HepG2 (cell line): Measurements from ENCODE around the gene ABCC3. TPM values are rescaled to one million over a fixed set of nuclear protein-coding genes. Genes with fewer than 3 reads are reported as not detected.

Experiments used
- CEBPB ChIP-seq: IDR thresholded peaks from 2 replicates; pipeline ENCODE4 v1.6.1; 2011; ENCODE audit warnings: low read depth, low read length, improper control_type of control experiment, borderline replicate concordance
- CENPX ChIP-seq: sonication (generic); formaldehyde crosslinking; IDR thresholded peaks from 2 replicates; pipeline ENCODE4 v1.9.0; 2021; ENCODE audit warnings: mild to moderate bottlenecking, missing genetic modification reagents, moderate library complexity
- ELF4 ChIP-seq: sonication (generic); formaldehyde crosslinking; IDR thresholded peaks from 2 replicates; pipeline ENCODE4 v1.5.0; 2020; ENCODE audit warnings: missing genetic modification reagents, mild to moderate bottlenecking, moderate library complexity, borderline replicate concordance
- FOXA3 ChIP-seq: IDR thresholded peaks from 2 replicates; pipeline ENCODE4 v1.6.1; 2016; ENCODE audit warnings: missing genetic modification reagents, missing compliant biosample characterization
- ISX ChIP-seq: sonication (generic); formaldehyde crosslinking; conservative IDR thresholded peaks from 2 replicates; pipeline ENCODE4 v1.5.0; 2020; ENCODE audit warnings: missing genetic modification reagents
- SNRNP70 ChIP-seq: fragments of 200-400 bp; formaldehyde crosslinking; IDR thresholded peaks from 2 replicates; pipeline ENCODE4 v1.6.1; 2017; ENCODE audit warnings: mild to moderate bottlenecking, low read depth, low read length, moderate library complexity
- SP4 ChIP-seq: sonication (generic); formaldehyde crosslinking; IDR thresholded peaks from 2 replicates; pipeline ENCODE4 v1.8.1; 2023; ENCODE audit warnings: mild to moderate bottlenecking, missing genetic modification reagents
- TBX3 ChIP-seq: fragments of 450-650 bp; IDR thresholded peaks from 2 replicates; pipeline ENCODE4 v1.6.1; 2017; ENCODE audit warnings: antibody characterized with exemption, mild to moderate bottlenecking, inconsistent platforms, borderline replicate concordance
- ZFAT ChIP-seq: sonication (generic); formaldehyde crosslinking; conservative IDR thresholded peaks from 2 replicates; pipeline ENCODE4 v1.8.1; 2023; ENCODE audit warnings: missing genetic modification reagents, inconsistent platforms
- ZNF142 ChIP-seq: sonication (generic); formaldehyde crosslinking; IDR thresholded peaks from 2 replicates; pipeline ENCODE4 v1.4.0; 2020; ENCODE audit warnings: missing genetic modification reagents
- ZNF292 ChIP-seq: sonication (generic); formaldehyde crosslinking; IDR thresholded peaks from 2 replicates; pipeline ENCODE4 v1.8.1; 2022; ENCODE audit warnings: mild to moderate bottlenecking, low read depth, missing genetic modification reagents, borderline replicate concordance
- ZNF3 ChIP-seq: IDR thresholded peaks from 2 replicates; pipeline ENCODE4 v1.7.0; 2017; ENCODE audit warnings: inconsistent platforms
- ZNF431 ChIP-seq: sonication (generic); formaldehyde crosslinking; IDR thresholded peaks from 2 replicates; pipeline ENCODE4 v1.9.0; 2022; ENCODE audit warnings: missing genetic modification reagents, low read depth, mild to moderate bottlenecking, borderline replicate concordance
- ZNF501 ChIP-seq: sonication (generic); formaldehyde crosslinking; IDR thresholded peaks from 2 replicates; pipeline ENCODE4 v1.5.1; 2020; ENCODE audit warnings: mild to moderate bottlenecking, moderate library complexity, missing genetic modification reagents
- polyA plus RNA-seq, 8 experiments: library from polyadenylated mRNA; depleted of rRNA in 3 of 8; stranded (reverse) in 7 of 8; unstranded in 1 of 8; fragments of >200 nt; fragmentation: Illumina TruSeq in 4 of 8; extraction: Trizol in 4 of 8; gene quantifications; 2 replicates each; pipeline versions ENCODE4 v1.2.1 to v1.2.3, GENCODE V29; 2011 to 2016; ENCODE audit warnings: low read depth in 4 of 8, missing spikeins in 1 of 8, mixed read lengths in 1 of 8; ENCODE audit not compliant: insufficient read depth in 1 of 8
- total RNA-seq, 5 experiments: library from RNA; depleted of rRNA; stranded (reverse); fragments of >200 nt; fragmentation: Illumina TruSeq; extraction: Trizol; gene quantifications; 2 replicates each; pipeline ENCODE4 v1.2.3, GENCODE V29; 2016; ENCODE audit warnings: low read depth in 1 of 5
- TF ChIP-seq, protein P1 (sequence below), 2 experiments: sonication (generic) in 1 of 2; formaldehyde crosslinking in 1 of 2; IDR thresholded peaks; 2 replicates each; pipeline versions ENCODE4 v1.4.0 to v1.6.1; 2018 to 2020; ENCODE audit warnings: missing genetic modification reagents in 2 of 2, borderline replicate concordance in 1 of 2, low read depth in 1 of 2, mild to moderate bottlenecking in 1 of 2, missing biosample characterization in 1 of 2
- TF ChIP-seq, protein P2 (sequence below): fragments of 450-650 bp; IDR thresholded peaks from 2 replicates; pipeline ENCODE4 v1.6.1; 2016
- TF ChIP-seq, protein P3 (sequence below): sonication (generic); formaldehyde crosslinking; IDR thresholded peaks from 2 replicates; pipeline ENCODE4 v1.8.0; 2022; ENCODE audit warnings: missing genetic modification reagents, low read depth, mild to moderate bottlenecking, borderline replicate concordance
- TF ChIP-seq, protein P4 (sequence below): sonication (generic); formaldehyde crosslinking; IDR thresholded peaks from 2 replicates; pipeline ENCODE4 v1.4.0; 2020; ENCODE audit warnings: missing genetic modification reagents

ABCC3 gene
- total and polyA plus RNA-seq, 2 of the 13 experiments (the other 11 are each of a cell fraction or from before 2014, with no cell fraction given): 25.2 to 50.7 TPM

- TF ChIP-seq, protein P1, sequence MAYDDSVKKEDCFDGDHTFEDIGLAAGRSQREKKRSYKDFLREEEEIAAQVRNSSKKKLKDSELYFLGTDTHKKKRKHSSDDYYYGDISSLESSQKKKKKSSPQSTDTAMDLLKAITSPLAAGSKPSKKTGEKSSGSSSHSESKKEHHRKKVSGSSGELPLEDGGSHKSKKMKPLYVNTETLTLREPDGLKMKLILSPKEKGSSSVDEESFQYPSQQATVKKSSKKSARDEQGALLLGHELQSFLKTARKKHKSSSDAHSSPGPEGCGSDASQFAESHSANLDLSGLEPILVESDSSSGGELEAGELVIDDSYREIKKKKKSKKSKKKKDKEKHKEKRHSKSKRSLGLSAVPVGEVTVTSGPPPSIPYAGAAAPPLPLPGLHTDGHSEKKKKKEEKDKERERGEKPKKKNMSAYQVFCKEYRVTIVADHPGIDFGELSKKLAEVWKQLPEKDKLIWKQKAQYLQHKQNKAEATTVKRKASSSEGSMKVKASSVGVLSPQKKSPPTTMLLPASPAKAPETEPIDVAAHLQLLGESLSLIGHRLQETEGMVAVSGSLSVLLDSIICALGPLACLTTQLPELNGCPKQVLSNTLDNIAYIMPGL (CRISPR knock-in tag; IDR thresholded peaks at IDR 0.05; ENCODE audit: borderline replicate concordance in 1 of 2, low read depth in 1 of 2): no peak
- TF ChIP-seq ZNF431 (CRISPR knock-in tag) (no peak), CENPX (CRISPR knock-in tag) (no peak), ZFAT (CRISPR knock-in tag) (no peak), FOXA3 (CRISPR knock-in tag) (0 out of 2 replicates have a peak, but pooled peaks have one; percentile 8), ZNF142 (CRISPR knock-in tag) (no peak), SNRNP70 (no peak), ISX (CRISPR knock-in tag) (no peak), CEBPB (peak; percentile 88), TBX3 (no peak), SP4 (no peak), ZNF3 (no peak), ELF4 (no peak), ZNF501 (CRISPR knock-in tag) (no peak), ZNF292 (CRISPR knock-in tag) (no peak)
- TF ChIP-seq, protein P2, sequence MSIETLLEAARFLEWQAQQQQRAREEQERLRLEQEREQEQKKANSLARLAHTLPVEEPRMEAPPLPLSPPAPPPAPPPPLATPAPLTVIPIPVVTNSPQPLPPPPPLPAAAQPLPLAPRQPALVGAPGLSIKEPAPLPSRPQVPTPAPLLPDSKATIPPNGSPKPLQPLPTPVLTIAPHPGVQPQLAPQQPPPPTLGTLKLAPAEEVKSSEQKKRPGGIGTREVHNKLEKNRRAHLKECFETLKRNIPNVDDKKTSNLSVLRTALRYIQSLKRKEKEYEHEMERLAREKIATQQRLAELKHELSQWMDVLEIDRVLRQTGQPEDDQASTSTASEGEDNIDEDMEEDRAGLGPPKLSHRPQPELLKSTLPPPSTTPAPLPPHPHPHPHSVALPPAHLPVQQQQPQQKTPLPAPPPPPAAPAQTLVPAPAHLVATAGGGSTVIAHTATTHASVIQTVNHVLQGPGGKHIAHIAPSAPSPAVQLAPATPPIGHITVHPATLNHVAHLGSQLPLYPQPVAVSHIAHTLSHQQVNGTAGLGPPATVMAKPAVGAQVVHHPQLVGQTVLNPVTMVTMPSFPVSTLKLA: no peak
- TF ChIP-seq, protein P3, sequence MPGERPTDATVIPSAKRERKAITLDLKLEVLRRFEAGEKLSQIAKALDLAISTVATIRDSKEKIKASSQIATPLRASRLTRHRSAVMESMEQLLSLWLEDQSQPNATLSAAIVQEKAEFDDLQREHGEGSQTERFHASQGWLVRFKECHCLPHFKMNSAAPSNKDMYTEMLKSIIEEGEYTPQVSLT (CRISPR knock-in tag): no peak
- TF ChIP-seq, protein P4, sequence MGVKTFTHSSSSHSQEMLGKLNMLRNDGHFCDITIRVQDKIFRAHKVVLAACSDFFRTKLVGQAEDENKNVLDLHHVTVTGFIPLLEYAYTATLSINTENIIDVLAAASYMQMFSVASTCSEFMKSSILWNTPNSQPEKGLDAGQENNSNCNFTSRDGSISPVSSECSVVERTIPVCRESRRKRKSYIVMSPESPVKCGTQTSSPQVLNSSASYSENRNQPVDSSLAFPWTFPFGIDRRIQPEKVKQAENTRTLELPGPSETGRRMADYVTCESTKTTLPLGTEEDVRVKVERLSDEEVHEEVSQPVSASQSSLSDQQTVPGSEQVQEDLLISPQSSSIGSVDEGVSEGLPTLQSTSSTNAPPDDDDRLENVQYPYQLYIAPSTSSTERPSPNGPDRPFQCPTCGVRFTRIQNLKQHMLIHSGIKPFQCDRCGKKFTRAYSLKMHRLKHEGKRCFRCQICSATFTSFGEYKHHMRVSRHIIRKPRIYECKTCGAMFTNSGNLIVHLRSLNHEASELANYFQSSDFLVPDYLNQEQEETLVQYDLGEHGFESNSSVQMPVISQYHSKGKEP (CRISPR knock-in tag): no peak
Observed at GRCh38 chr17:50634224-50634914, at the start of gene ABCC3 (continued).
